ENCODE measurements around the gene JAM3.

JAM3 gene

DNA sequence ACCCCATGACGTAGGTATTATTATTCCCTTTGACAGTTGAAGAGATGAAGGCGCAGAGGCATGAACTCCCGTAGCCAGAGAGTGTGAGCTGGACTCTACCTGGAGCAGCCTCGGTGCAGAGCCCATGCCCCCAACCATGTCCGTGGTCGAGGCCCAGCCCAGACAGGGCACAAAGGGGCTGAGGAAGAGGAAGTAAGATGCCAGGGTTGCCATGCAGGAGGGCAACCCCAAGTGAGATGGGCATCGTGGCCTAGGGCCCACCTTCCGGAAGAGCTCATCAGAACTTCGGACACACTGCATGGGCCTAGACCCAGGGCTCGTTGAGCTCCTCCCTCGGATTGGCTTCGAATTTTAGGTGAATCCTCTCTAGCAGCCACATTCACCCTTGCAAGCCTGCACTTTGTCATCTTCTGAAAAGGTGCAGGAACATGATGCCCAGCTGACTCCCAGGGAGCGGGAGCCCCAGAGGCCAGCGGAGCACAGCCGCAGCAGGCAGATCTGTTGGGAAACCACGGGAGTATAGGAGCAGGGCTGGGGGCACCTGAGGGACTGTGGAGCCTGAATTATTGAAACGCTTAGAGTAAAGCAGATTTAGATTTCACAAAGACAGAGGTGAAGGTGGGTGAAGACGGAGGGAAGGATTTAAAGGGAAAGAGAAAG, 29.0 kb upstream of the JAM3 start:
- no peak for DNase-seq

DNA sequence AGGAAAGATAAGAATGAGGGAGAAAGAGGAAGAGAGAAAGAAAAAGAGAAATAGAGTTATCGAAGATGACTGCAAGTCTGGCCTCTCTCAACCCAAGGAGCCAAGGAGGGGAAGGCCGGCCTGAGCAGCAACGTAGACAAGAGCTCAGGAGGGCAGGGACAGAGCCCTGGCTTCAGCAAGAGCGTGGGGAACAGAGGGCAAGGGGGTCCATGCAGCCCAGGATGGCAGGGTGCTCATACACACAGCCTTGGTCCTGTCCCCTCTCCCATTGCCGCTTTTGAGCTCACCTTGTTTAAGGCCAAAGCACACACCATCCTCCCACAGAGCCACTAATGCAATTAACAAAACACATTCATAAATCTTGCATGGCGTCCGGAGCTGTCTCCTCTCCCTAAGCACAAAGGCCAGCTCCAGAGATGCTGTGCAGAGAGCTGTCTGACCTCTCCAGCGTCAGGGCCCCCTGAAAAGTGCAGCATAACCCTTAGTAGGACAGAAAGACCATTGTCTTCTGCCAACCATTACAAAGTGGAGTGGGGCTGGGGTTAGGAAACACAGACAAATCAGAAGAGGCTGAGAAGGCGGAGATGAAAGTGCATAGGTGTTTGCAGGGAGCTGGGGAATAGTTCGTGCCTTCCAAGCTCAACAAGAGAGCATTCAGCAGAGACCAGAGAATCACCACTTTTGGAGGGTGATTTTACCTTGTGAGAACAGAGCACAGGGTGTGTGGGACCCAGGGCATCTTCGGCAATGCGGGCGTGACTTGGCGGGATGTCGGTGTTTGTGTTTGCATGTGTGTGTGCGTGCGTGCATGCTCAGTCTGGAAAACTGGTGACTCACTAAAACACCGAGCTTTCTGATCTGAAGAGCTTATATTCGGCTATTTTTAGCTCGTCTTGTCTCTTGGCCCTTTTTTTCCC, 28.2 kb upstream of the JAM3 start:
- no peak for DNase-seq

DNA sequence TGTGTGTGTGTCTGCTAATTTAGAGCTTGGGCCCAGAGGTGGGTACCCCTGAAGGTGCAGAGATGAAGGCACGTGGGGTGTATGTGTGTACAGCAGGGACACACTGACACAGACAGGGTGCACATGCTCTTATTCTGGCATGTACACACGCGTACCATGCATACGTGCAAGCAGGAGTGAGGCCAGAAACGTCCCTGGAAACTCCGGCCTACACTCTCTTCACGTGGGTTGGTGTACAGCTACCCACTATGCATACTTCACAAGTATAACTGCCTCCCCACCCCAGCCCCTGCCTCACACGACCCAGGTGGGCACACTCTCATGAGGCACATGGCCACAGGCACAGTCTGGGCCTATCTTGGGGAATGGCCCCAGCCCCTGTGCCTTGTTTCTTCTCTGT, 27.5 kb upstream of the JAM3 start:
- no peak for DNase-seq

DNA sequence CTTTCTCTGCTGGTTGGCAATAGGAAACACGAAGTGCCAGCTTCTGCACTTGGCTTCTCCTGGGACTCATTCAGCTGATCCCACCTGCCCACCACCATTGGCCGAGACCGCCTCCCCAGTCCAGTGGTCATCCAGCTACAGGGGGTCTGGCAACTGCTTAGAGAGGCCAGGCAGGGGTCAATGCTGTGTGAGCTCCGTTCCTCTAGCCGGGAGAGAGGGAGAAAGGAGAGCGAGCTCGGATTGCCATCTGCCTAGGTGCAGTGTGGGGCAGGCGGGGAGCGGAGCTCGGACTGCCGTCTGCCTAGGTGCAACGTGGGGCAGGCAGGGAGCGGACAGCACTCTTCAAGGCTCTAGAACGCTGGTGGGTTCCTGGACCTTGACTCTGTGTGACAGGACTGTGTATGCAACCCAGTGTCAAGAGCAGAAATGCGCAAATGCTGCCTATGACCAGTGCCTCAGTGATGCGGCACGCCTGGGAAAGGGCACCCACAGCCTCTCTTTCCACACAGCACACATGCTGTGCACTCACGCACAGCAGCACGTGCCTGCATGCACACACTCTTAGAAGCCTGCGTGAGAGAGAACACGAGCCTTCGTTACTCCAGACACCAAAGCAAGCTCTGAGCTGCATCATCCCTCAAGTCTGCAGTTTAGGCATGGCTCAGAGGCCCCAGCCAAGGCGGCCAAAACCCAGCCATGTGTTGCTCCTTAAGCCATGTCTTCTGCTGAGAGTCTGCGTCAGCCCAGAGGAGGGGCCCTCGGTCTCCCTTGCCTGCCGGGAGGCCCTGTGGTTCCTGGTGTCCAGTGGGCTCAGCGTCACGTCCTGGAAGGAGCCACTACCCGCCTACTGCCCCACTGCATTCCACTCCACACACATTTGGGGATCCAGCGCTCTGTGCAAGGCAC, 26.8 kb upstream of the JAM3 start:
- no peak for DNase-seq

DNA sequence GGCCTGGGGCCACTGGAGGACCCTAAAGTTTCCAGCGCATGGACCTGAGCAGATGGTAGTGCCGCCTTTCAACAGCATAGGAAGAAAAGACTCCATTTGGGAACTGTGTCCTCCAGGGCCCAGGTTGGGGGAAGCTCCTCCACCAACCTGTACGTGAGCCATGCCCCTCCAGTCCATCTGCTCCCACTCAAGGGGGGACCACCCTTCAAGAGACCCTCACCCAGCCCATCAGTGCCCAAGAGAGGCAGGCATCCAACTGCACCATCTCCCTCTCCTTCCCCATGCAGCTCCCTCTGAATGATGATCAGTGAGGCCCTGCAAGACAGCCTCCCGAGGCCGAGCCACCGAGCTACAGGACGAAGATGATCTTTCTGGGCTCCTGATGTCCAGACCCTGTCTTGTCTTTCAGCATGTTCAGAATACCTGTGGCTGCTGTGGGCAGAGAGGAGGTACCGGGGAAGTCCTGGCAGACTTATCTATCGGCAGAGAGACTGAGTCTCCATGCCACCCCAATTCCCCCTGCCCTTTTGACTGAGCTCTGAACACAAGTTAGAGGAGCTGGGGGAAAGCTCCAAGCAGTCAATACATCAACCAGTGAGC, 25.0 kb upstream of the JAM3 start:
- no peak for DNase-seq

DNA sequence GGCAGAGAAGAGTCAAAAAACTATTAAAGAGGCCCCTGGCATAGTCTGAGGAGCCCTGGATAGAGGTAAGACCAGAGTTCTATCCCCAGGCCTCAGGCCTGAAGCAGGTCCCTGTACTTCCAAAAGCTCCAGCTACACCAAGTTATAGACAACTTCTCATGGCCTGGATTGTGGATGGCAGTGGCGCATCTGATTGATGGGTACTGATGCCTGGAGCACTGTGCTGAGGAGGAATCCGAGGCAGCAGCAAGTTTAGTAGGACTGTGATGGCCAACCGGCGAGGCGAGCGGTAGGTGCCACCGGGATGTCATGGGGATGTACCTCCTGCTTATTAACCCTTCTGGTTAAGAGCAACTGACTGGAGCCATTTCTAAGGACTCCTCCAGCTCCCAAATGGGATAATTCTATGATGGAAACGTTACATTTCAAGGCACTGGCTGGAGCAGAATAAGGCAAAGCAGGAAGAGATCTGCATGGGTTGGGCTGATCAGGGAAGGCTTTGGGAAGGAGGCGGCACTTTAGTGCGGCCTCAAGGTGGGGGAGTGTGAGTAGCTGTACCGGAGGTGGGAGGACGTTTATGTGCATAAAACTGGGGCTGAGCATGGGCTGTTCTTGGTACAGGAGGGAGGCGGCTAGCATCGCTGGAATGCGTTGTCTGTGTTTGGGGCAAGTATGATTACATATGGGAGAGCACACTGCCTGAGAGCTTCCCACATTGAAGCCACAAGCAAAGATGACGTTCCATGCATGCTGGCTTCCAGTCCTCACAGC, 24.2 kb upstream of the JAM3 start:
- no peak for DNase-seq

DNA sequence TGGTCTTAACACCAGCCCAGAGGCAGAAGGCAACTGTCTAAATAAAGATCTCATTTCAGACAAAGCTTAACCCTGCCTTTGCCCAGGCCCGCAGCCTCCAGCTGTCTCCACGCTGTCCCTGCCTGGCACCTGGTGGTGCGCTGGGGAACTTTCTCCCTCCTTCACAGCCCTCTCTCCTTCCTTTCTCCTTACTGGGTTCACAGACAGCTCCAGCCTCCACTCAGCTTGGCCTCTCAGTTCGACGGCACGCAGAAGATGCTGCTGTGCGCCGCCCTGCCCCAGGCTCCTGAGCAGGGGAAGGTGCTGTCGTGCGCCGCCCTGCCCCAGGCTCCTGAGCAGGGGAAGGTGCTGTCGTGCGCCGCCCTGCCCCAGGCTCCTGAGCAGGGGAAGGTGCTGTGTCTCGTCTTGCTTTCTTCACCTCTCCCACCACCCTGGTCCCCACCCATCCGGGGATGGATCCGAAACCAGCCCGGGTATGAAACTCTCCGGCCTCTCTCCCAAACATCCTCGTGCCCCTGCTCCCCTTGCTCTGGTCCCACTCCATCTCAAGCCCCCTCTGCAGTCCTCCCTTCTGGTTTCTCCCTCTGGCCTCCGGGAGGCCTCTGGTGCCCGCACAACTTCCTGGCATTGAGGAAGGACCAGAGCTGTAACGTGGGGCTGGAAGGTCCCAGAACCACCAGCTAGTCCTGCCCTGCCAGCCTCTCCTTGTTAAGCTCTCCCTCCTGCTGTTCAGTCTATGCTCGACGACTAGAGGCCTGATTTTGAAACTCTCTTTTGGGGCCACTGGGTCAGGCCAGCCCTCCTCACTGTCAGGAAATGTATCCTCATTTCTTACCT, 22.9 kb upstream of the JAM3 start:
- DNase-seq: no peak

DNA sequence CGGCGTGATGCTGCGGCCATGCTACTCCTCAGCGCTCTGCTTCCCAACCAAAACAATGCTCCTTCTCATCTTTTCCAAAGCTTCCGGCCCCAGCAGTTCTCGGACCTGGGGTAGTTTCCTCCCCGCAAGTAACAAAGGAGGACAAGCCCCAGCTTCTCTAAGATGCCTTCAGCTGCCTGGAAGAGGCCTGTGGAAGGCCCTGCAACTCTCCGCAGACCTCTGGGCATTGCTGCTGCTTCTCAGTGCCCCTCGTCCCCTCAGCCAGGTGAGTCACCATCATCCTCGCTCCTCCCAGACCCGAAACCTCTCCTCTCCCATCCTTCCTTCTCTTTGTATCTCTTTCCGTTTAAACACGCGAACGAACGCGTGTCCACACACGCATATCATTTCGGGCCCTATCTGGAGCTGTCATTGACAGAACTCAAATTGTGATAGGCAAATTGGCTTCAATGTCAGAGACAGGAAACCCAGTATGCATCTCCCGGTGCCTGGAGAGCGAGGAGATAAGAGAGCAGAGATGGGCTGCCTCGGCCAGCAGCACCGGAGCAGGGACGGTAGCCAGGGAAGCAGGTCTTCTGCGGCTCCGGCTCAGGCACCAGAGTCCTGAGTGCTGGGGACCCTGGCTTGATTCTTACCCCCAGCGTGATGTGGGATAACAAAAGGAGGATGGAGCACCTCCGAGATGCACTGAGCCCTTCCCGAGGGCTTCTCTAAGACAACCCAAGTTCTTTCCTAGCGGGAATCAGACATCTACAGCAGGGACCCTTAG, 22.0 kb upstream of the JAM3 start:
- no peak for DNase-seq

DNA sequence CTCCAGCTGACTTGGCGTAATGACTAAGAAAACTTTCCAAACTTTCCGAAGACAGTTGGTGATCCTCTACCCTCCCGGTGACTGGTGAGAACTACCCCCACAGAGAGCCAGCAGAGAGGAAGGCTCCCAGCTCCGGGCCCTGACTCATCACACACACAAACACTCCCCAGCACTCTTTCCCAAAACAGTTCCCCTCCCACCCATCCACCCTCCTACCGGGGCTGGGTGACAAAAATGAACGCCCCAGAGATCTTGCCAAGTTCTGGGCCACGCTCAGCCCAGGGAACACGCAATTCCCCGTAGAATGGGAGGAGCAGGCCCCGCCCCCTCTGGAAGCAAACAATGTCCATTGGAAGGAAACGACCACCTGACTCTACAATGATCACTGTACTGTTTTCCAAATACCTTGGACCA, 21.3 kb upstream of the JAM3 start:
- DNase-seq: no peak

DNA sequence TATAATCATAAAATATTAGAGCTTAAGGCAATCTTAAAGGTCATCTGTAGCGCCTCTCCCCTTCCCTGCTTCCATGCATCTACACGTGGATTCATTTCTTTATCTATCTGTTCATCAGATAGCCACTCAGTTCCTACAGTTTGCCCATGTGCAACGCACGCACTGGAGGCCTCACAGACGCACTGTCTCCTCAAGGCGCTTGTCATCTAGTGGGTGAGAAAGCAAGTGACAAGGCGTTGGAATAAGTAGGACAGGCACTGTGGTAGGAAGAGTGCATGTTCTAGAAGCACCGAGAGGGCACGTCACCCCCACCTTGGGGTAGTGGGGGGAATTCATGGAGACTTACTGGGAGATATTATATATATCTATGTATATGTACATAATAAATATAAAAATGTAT, 20.8 kb upstream of the JAM3 start:
- DNase-seq: no peak

DNA sequence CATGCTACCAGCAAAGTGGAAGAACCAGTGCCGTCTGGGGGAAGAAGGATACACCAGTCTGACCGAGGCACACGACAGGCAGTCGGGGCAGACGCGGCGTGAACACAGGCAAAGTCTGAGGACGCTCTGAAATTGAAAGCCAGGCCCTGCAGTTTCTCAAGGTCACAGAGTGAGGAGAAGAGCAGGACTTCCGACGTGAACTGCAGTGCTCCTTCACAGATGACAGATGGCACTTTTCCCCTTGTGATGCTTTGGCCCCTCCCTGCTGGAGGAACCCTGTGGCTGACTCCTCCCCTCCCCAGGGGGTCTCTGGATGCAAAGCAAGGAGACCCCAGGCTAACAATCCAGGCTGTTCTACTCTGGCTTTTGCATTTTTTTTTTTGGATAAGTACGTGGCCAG, 19.6 kb upstream of the JAM3 start:
- no peak for DNase-seq

DNA sequence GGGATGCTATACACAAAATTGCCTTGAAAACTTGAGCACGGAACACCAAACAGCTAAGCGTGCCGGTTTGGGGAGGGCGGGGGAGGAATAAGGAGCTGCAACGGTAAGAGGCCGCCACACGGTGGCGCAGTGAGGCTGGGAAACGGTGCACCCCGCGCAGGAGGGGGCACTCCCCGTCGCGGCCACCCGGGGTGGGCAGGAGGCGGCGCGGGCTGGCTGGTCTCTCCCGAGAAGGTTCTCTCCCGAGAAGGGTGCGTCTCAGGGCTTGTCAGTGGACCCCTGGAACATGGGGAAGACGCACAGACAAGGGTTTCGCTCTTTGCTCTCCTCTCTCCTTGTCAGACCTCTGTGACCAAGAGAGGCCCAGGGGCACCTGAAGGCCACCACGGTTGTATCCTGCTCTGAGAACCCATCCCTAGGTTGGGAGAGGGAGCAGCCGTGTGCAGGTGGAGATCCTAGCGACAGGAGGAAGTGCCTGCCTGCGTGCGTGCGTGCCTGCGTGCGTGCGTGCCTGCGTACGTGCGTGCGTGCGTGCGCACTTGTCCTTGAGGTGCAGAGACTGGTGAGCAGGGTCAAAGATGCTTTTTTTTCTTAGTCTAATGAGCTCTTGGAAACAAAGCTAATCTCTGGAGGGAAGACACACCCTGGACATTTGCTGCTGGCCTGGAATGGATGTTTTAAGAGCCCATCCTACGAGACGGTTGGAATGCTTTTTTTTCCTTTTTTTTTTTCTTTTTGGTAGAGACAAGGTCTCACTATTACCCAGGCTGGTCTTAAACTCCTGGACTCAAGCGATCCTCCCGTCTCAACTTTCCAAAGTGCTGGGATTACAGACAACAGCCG, 18.1 kb upstream of the JAM3 start:
- peak; percentile 7 for DNase-seq

DNA sequence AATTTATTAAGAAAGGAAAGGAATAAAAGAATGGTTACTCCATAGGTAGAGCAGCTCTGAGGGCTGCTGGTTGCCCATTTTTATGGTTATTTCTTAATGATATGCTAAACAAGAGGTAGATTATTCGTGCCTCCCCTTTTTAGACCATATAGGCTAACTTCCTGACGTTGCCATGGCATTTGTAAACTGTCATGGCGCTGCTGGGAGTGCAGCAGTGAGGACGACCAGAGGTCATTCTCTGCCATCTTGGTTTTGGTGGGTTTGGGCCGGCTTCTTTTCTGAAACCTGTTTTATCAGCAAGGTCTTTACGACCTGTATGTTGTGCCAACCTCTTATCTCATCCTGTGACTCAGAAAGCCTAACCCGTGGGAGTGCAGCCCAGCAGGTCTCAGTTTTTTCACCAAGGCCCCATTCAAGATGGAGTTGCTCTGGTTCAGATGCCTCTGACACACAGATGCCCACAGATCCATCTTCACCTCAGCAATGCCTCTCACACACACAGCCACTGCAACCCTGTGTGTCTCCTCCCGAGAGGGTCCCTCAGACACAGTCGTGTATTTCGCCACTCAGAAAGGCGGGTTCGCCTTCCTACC, 16.4 kb upstream of the JAM3 start:
- DNase-seq: no peak

DNA sequence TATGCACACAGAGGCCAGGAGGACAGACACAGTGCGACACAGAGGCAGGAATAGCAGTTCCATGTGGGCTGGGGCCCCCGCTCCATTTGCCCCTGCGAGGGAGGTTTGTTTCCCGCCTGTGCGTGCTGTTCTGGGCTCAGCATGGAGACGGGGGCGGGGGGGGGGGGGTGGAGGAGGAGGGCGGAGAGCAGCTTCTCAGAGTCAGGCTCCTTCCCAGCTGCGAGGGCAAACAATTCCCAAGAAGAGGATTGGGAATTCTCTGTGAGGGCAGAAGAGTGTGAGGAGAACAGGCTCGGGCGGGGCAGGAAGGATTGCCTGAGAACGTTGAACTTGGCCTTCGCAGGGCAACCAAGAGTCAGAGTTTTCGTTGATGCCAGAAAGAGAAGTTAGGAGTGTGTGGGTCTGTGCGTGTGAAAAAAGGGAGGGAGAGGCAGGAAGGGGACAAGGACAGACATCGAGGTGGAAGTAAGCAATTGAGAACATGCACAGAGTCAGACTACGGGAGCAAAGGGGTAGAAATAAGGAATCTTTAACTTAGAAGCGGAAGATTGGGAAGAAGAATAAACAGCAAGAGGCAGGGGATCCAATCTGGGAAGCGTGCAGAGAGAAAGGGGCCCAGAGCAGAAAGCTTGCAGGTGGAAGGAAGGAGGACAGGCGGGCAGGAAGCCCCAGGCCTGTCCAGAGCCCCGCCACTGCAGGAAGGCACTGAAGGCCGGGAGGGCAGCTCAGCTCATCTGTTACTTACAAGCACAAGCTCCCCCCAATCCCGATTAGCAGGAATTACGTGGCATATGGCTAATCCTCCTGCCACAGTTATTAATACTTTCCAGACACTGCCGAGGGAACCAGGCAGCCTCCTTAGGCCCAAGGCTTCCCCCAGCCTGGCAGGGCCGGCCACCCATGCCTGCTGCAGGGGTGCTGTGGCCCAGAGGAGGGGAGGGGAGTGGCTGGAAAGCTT, 15.6 kb upstream of the JAM3 start:
- DNase-seq: no peak

DNA sequence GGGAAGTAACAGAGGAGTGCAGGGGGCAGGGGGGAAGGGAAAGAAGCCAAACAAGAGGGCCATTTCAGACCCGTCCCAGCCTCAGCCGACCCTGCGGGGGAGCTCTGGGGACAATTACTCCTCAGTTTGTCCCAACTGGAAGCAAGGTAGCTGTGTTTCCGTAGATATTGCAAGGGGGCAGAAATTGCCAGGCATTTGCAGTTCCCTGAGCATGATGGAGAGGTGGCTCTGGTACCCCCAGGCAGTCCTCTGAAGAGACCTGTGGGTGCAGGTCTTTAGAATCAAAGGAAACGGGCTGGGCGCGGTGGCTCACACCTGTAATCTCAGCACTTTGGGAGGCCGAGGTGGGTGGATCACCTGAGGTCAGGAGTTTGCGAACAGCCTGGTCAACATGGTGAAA, 13.8 kb upstream of the JAM3 start:
- DNase-seq: no peak

DNA sequence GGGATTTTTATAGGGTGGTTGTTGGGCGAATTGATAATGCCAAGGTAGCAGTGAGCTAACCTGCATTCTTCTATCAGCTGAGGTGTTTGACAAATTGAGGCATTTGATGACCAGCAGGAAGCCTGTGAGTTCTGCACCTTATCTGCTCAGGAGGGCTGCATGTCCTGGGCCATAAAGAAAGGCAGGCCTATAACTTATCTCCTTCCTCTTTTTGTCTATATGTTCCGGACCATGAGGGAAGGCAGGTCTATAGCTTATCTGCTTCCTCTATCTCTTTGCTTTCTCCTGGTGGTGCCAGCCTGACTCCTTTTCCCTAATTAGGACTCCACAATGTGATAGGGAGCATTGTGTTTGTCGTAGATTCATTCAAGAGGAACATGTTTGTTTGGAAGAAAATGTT, 8.6 kb upstream of the JAM3 start:
- DNase-seq: no peak

DNA sequence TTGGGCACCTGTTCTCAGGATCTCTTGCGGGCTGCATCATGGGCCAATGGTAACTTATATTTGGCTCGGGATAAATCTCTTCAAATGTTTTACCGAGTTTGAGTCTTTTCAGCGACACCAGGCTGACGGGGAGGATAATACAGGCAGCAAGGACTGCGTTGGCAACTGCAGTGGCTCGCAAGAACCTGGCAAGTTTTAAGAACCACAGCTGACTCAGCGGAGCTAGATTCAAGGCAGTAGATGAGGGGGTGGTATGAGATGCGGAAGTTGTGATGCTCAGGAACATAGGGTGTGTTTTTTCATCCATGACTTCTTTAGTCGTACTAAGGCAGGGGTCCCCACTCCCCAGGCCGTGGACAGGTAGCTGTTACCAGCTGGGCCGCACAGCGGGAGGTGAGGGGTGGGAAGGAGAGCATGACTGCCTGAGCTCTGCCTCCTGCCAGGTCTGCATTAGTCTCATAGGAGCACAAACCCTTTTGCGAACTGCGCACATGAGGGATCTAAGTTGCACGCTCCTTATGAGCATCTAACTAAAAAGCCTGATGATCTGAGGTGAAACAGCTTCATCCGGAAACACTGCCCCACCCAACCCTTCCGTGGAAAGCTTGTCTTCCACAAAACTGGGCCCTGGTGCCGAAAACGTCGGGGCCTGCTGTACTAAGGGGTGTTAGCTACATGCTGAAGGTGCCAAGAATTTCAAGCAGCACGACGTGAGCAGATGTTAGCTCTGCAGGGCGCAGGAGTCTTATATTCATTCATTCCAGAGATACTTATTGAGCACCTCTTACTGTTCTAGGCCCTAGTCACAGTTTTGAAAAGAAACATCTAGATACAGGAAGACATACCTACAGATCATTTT, 6.4 kb upstream of the JAM3 start:
- no peak for DNase-seq
